Measurements from ENCODE around the gene OR13J1.
"Not testable (repeated sequence)": the region's sequence is repeated elsewhere in the genome, so short reads cannot be mapped to it uniquely, and the experiment has no call there.

The OR13J1 gene

GRCh38 chr9:35870351-35870923 lies at the start of gene OR13J1:
Gene OR13J1 (minus strand): TSS chr9:35870401. CDS start chr9:35870401, 0 bp downstream.
- DNase-seq (ENCODE audit: low spot score), result no peak

- no peak for DNase-seq (ENCODE audit: low spot score)
Observed at GRCh38 chr9:35919212-35920008, 49.2 kb upstream of the OR13J1 start.

GRCh38 chr9:35918780-35919179 lies 48.6 kb upstream of the OR13J1 start:
- DNase-seq (ENCODE audit: low spot score), result no peak

GRCh38 chr9:35917261-35917660 lies 47.1 kb upstream of the OR13J1 start:
- no peak for DNase-seq (ENCODE audit: low spot score)

GRCh38 chr9:35915681-35916294 lies 45.6 kb upstream of the OR13J1 start:
- no peak for DNase-seq (ENCODE audit: low spot score)

GRCh38 chr9:35914301-35914807 lies 44.2 kb upstream of the OR13J1 start:
- DNase-seq (ENCODE audit: low spot score), result peak; percentile 23

- not testable (repeated sequence) for DNase-seq (ENCODE audit: low spot score)
Observed at GRCh38 chr9:35913429-35913828, 43.2 kb upstream of the OR13J1 start.

GRCh38 chr9:35912791-35913400 lies 42.7 kb upstream of the OR13J1 start:
- DNase-seq (ENCODE audit: low spot score), result no peak

GRCh38 chr9:35911690-35912089 lies 41.5 kb upstream of the OR13J1 start:
- DNase-seq (ENCODE audit: low spot score), result no peak

- DNase-seq (ENCODE audit: low spot score), result peak; percentile 18
Observed at GRCh38 chr9:35910613-35911359, 40.6 kb upstream of the OR13J1 start.

GRCh38 chr9:35909687-35910612 lies 39.7 kb upstream of the OR13J1 start:
- DNase-seq (ENCODE audit: low spot score), result no peak

GRCh38 chr9:35909274-35909673 lies 39.1 kb upstream of the OR13J1 start, which contains the start of gene SPAAR:
Gene SPAAR (plus strand): TSS chr9:35909490. CDS start chr9:35910464, 974 bp downstream.
- DNase-seq (ENCODE audit: low spot score), result no peak

GRCh38 chr9:35908504-35909125 lies 38.4 kb upstream of the OR13J1 start:
- DNase-seq (ENCODE audit: low spot score), result no peak

- peak; percentile 72 for DNase-seq (ENCODE audit: low spot score)
Observed at GRCh38 chr9:35907711-35908503, 37.7 kb upstream of the OR13J1 start.

- peak; percentile 9 for DNase-seq (ENCODE audit: low spot score)
Observed at GRCh38 chr9:35906923-35907699, 36.9 kb upstream of the OR13J1 start.

- DNase-seq (ENCODE audit: low spot score), result peak; percentile 93
Observed at GRCh38 chr9:35905912-35906679, 35.9 kb upstream of the OR13J1 start, which contains the start of gene HRCT1. Gene HRCT1 (plus strand): TSS chr9:35906202. CDS start chr9:35906288, 86 bp downstream.

- DNase-seq (ENCODE audit: low spot score), result no peak
Observed at GRCh38 chr9:35905051-35905781, 35.0 kb upstream of the OR13J1 start.
